Endothelial cell of umbilical vein (primary cell): ENCODE data around the gene BIRC6. TPM values are rescaled to one million over a fixed set of nuclear protein-coding genes. Genes with fewer than 3 reads are reported as not detected.

Experiments used
- BruUV-seq: library from RNA; stranded (reverse); fragments of 400-500 nt; replicated peaks from 2 replicates; lab custom pipeline; 2021; lab: Mats Ljungman, UMichigan
- CTCF ChIA-PET: fragments of 300-600, 350-600 bp; sonication (Branson Sonifier 250); formaldehyde crosslinking; loops from one replicate; lab custom pipeline; 2021; ENCODE audit warnings: antibody characterized with exemption, inconsistent platforms; lab: Charles Lee
- POLR2A ChIA-PET: fragments of 300-600, 350-600 bp; sonication (Branson Sonifier 250); formaldehyde crosslinking; loops from one replicate; lab custom pipeline; 2021; ENCODE audit warnings: antibody characterized with exemption, inconsistent platforms; lab: Charles Lee
- DNase-seq: peaks from one replicate; pipeline ENCODE4 v3.0.0-alpha.2; 2011; ENCODE audit warnings: low read depth, low spot score
- FAIRE-seq: peaks from 2 replicates; lab custom pipeline; 2011; peaks lifted over from hg19 to GRCh38; lab: Jason Lieb, UNC
- H2AFZ ChIP-seq: 2 replicates; pipeline ENCODE4 v1.6.0; 2012; ENCODE audit warnings: low read depth, low read length, control low read depth, inconsistent platforms
- H3K27ac ChIP-seq: 2 replicates; pipeline ENCODE4 v1.5.1; 2011; ENCODE audit warnings: low read depth, mild to moderate bottlenecking, control low read depth, low read length, moderate library complexity; ENCODE audit not compliant: insufficient read depth
- H3K27me3 ChIP-seq, 2 experiments: 2 replicates each; pipeline versions ENCODE4 v1.6.0 to v1.6.1; 2011; ENCODE audit warnings: low read length in 2 of 2, mixed read lengths in 1 of 2; ENCODE audit not compliant: control insufficient read depth in 2 of 2, insufficient read depth in 2 of 2
- H3K36me3 ChIP-seq, 2 experiments: 2 replicates in 1 of 2; 3 replicates in 1 of 2; pipeline ENCODE4 v1.5.1; 2011; ENCODE audit warnings: low read length in 2 of 2, mild to moderate bottlenecking in 1 of 2, moderate library complexity in 1 of 2; ENCODE audit not compliant: control insufficient read depth in 2 of 2, insufficient read depth in 2 of 2; ENCODE audit errors: extremely low read depth in 1 of 2
- H3K4me1 ChIP-seq: 3 replicates; pipeline ENCODE4 v1.5.1; 2011; ENCODE audit warnings: mild to moderate bottlenecking, low read length; ENCODE audit not compliant: control insufficient read depth, insufficient read depth; ENCODE audit errors: extremely low read depth
- H3K4me2 ChIP-seq: 2 replicates; pipeline ENCODE4 v1.6.1; 2011; ENCODE audit warnings: low read length, control low read depth, mixed read lengths; ENCODE audit not compliant: insufficient read depth
- H3K4me3 ChIP-seq, 3 experiments: fragments of 200-600 bp in 1 of 3; sonication (generic), shearing (Covaris generic) in 1 of 3; replicated peaks in 1 of 3; 2 replicates each; pipeline ENCODE4 v1.5.1; 2011 to 2016; ENCODE audit warnings: control low read depth in 3 of 3, low read length in 3 of 3, mild to moderate bottlenecking in 2 of 3, inconsistent platforms in 1 of 3, low read depth in 1 of 3, moderate library complexity in 1 of 3; ENCODE audit not compliant: insufficient read depth in 1 of 3
- H3K79me2 ChIP-seq: 2 replicates; pipeline ENCODE4 v1.6.0; 2012; ENCODE audit warnings: low read length, inconsistent platforms; ENCODE audit not compliant: control insufficient read depth, insufficient read depth
- H3K9ac ChIP-seq: replicated peaks from 2 replicates; pipeline ENCODE3; 2011; ENCODE audit warnings: low read length, control low read depth; ENCODE audit not compliant: insufficient read depth; ENCODE audit errors: extremely low read depth
- H3K9me1 ChIP-seq: replicated peaks from 3 replicates; pipeline ENCODE4 v1.6.0; 2011; ENCODE audit warnings: mild to moderate bottlenecking, low read length; ENCODE audit not compliant: control insufficient read depth, insufficient read depth; ENCODE audit errors: extremely low read depth
- H3K9me3 ChIP-seq: replicated peaks from 2 replicates; pipeline ENCODE4 v1.5.1; 2012; ENCODE audit warnings: low read length, inconsistent platforms; ENCODE audit not compliant: control insufficient read depth, insufficient read depth
- H4K20me1 ChIP-seq: replicated peaks from 2 replicates; pipeline ENCODE3; 2011; ENCODE audit warnings: mild to moderate bottlenecking, low read length; ENCODE audit not compliant: control insufficient read depth, insufficient read depth; ENCODE audit errors: extremely low read depth
- CTCF ChIP-seq, 2 donors: IDR thresholded peaks; 1 replicate in 1 of 2; 2 replicates in 1 of 2; pipeline ENCODE4 v1.5.1; 2011; ENCODE audit warnings: low read length in 2 of 2, mild to moderate bottlenecking in 2 of 2, moderate library complexity in 2 of 2, control low read depth in 1 of 2, inconsistent platforms in 1 of 2, low read depth in 1 of 2; ENCODE audit not compliant: insufficient read depth in 1 of 2; ENCODE audit errors: extremely low read depth in 1 of 2
- EZH2 ChIP-seq: IDR thresholded peaks from 2 replicates; pipeline ENCODE4 v1.6.1; 2012; ENCODE audit warnings: borderline replicate concordance, low read depth, mild to moderate bottlenecking, moderate library complexity, low read length, inconsistent platforms; ENCODE audit not compliant: severe bottlenecking
- FOS ChIP-seq: IDR thresholded peaks from 2 replicates; pipeline ENCODE4 v1.6.1; 2011; ENCODE audit warnings: mild to moderate bottlenecking, low read length, moderate library complexity, borderline replicate concordance; ENCODE audit not compliant: insufficient read depth
- GATA2 ChIP-seq: IDR thresholded peaks from 2 replicates; pipeline ENCODE4 v1.7.0; 2011; ENCODE audit warnings: low read depth, mild to moderate bottlenecking, moderate library complexity, mixed read lengths, low read length; ENCODE audit not compliant: insufficient read length, insufficient read depth
- JUN ChIP-seq: IDR thresholded peaks from 2 replicates; pipeline ENCODE4 v1.6.1; 2011; ENCODE audit warnings: borderline replicate concordance, low read depth; ENCODE audit not compliant: insufficient read length, insufficient read depth
- MAX ChIP-seq: IDR thresholded peaks from 2 replicates; pipeline ENCODE4 v1.6.1; 2011; ENCODE audit not compliant: insufficient read depth, insufficient read length
- MYC ChIP-seq: IDR thresholded peaks from one replicate; pipeline ENCODE4 v1.6.1; 2011; ENCODE audit warnings: mild to moderate bottlenecking, low read depth, low read length
- POLR2A ChIP-seq: IDR thresholded peaks from 2 replicates; pipeline ENCODE4 v1.6.1; 2012; ENCODE audit warnings: low read depth, mild to moderate bottlenecking, control low read depth, low read length
- POLR2AphosphoS5 ChIP-seq: IDR thresholded peaks from 2 replicates; pipeline ENCODE4 v1.6.1; 2012; ENCODE audit warnings: low read depth, mild to moderate bottlenecking, control low read depth, low read length, moderate library complexity; ENCODE audit not compliant: insufficient read depth
- dilution Hi-C: fragments of 300-500 bp; cut with MboI; formaldehyde crosslinking; loops from one replicate; pipeline ENCODE4 v1.15.0; 2019; ENCODE audit warnings: low sequenced_read_pairs; ENCODE audit not compliant: extremely low pct_ligation_motif_present
- intact Hi-C: fragments of 100-400 bp; cut with micrococcal nuclease; formaldehyde crosslinking; loops from one replicate; pipeline ENCODE4 v1.10.0; 2022
- polyA plus RNA-seq, 4 experiments: library from polyadenylated mRNA; depleted of rRNA in 3 of 4; stranded (reverse) in 3 of 4; unstranded in 1 of 4; fragments of >200 nt; gene quantifications; 2 replicates each; pipeline versions ENCODE4 v1.2.1 to v1.2.3, GENCODE V29; 2011 to 2012; ENCODE audit warnings: missing spikeins in 1 of 4
- total RNA-seq: library from RNA; stranded (reverse); gene quantifications from 2 replicates; pipeline ENCODE4 v1.2.3, GENCODE V29; 2021

The BIRC6 gene
- total and polyA plus RNA-seq, 2 donors (not counting 3 experiments of a cell fraction or from before 2014, with no cell fraction given), result 34.2 to 83.1 TPM

- Histone ChIP-seq H3K36me3 (peaks cover 0 to 6% of the 10 kb centered on the region in 2 experiments), H2AFZ (no peak overlapping the region), H3K9me3 (no peaks in the 10 kb centered on the region), H3K4me3 (no peak overlapping the region), H3K4me2 (no peak overlapping the region), H3K9me1 (no peaks in the 10 kb centered on the region), H3K9ac (no peak overlapping the region), H4K20me1 (no peaks in the 10 kb centered on the region), H3K27me3 (no peaks in the 10 kb centered on the region), H3K79me2 (no peaks in the 10 kb centered on the region), H3K4me1 (peaks cover 5% of the 10 kb centered on the region), H3K27ac (no peak overlapping the region)
- POLR2A ChIA-PET, result no interaction called here
- dilution Hi-C loops, result no loop called here
- DNase-seq (no peak), FAIRE-seq (no peak)
- CTCF ChIA-PET, result interaction anchor here (0.7 to 1.4 kb wide), 4 partner anchors 9 to 64 kb away, joined by 3 read pairs; no protein-coding TSS in a partner anchor
- intact Hi-C loops, result no loop called here
- BruUV-seq, result no TSS peak
- TF ChIP-seq GATA2 (no peak), POLR2AphosphoS5 (no peak), MYC (no peak), FOS (no peak), JUN (no peak), CTCF (IDR thresholded peaks at IDR 0.05; ENCODE audit: extremely low read depth in 1 of 2, insufficient read depth in 1 of 2, low read depth in 1 of 2, low read length in 2 of 2) (no peak), EZH2 (no peak), POLR2A (no peak), MAX (no peak)
Observed at GRCh38 chr2:32622570-32623310, 265.9 kb downstream of the BIRC6 start.
